Activated CD4-positive, CD25-positive, alpha-beta regulatory T cell (primary cell): ENCODE results near the gene CRYBG1.
"Not testable (repeated sequence)": the region's sequence is repeated elsewhere in the genome, so short reads cannot be mapped to it uniquely, and the experiment has no call there.

Experiments
- DNase-seq, 4 experiments: peaks; one replicate each; lab custom pipeline; 2025; lab: John Stamatoyannopoulos, UW

CRYBG1 gene

DNA sequence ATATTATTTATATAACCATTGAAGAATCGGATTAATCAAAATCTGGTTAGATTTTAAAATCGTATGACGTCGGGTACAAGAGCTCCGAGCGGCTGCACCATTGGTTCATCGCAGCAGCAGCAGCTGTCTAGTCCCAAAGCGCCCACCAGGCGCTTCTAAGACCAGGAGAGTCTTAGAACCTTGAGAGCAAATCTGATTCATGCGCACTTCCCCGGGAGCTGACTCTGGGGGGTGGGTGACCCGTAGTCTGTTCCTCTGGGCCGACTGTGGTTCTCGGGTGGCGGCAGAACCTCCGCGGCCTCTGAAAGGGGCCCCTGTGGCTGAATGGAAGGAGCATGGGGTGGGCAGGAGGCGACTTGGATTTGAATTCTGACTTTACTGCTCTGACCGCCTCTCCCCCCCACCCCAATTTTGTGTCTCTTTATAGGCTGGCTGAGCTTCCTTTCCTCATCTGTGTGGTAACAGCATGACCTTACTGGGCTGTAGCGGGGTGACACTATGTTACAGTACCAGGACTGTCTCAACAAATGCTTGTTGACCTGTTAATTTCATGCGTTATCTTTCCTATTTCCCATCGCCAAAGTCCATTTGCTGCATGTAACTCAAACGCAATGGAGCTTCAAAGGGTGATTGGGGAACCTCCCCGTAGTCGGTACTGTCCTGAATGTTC lies 149.0 kb downstream of the CRYBG1 start:
- DNase-seq, result no peak

DNA sequence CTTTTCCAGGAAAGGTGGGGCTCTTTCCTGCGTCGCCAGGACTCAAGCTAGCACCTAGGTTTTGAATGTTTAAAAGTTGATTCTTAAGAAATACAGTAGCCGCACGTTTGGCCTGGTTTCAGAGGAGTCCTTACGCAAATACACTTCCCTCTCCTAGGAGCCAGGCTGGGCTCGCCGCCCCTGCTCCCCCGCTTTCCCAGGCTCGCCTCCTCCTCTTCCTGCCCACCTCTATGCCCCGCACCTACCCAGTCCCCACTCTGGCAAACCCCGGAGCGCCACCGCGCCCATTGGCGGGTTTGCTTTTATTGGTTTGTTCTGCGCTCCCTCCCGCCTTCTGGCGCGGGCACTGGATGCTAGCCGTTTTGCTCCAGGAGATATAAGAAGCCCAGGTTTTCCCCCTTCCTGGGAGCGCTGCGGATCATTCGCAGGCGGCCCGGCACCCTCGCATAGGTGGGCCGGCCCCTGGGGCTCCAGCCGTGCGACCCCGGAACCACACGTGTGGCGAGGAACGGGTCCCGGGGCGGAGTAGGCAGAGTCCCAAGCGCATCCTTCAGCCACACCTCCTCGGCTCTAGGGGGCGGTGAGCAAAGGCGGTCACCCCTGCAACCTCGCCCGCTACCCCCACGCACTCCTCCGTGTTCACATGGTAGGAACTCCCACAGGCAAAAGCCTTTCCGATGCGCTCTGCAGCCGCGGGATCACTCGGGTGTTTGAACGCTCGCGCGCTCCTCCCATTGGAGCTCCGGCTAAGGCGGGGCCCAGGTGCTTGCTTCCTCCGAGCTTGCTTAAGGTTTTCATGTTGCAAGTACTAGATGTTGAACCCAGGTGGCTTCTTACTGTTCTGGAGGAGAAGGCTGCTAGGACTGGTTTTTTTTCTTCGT lies 149.8 kb downstream of the CRYBG1 start:
- peak; percentile 30 to 42 (median 32) for DNase-seq

DNA sequence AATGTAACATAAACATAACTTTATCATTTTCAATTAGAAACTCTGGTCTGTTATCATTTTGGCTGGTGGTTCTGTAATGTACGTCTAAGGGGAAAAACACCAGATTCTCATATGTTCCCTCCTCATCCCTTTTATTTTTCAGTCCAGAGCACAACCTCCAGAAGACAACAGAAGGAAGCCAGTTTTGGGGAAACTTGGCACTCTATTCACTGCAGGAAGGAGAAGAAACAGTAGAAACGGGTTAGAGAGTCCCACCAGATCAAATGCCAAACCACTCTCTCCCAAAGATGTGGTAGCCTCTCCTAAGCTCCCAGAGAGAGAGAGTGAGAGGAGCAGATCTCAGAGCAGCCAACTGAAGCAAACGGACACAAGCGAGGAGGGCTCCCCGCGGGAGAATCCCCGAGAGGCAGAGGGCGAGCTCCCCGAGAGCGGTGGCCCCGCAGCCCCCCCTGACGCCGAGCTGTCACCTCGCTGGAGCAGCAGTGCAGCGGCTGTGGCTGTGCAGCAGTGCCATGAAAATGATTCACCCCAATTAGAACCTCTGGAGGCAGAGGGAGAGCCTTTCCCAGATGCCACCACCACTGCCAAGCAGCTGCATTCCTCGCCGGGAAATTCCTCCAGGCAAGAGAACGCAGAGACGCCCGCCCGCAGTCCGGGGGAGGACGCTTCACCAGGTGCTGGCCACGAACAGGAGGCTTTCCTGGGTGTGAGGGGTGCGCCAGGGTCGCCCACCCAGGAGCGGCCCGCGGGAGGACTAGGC lies 151.0 kb downstream of the CRYBG1 start:
- peak in 1 of 4 experiments; percentile 7 for DNase-seq

DNA sequence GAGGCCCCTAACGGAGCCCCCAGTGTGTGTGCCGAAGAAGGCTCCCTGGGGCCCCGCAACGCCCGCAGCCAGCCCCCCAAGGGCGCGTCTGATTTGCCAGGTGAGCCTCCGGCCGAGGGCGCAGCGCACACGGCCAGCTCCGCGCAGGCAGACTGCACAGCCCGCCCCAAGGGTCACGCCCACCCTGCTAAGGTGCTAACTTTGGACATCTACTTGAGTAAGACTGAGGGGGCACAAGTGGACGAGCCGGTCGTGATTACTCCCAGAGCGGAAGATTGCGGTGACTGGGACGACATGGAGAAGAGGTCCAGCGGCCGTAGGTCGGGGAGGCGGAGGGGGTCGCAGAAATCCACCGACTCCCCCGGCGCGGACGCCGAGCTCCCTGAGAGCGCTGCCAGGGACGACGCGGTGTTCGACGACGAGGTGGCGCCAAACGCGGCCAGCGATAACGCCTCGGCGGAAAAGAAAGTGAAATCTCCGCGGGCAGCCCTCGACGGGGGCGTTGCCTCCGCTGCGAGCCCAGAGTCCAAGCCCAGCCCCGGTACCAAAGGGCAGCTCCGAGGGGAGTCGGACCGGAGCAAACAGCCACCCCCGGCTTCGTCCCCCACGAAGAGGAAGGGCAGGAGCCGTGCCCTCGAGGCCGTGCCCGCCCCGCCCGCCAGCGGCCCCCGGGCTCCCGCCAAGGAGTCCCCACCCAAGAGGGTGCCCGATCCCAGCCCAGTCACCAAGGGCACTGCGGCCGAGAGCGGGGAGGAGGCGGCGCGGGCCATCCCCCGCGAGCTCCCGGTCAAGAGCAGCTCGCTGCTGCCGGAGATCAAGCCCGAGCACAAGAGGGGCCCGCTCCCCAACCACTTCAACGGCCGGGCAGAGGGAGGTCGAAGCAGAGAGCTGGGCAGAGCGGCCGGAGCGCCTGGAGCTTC lies 151.8 kb downstream of the CRYBG1 start:
- peak; percentile 46 to 63 (median 58) for DNase-seq

GRCh38 chr6:106512968-106513574 lies 152.6 kb downstream of the CRYBG1 start:
- DNase-seq, result no peak

- DNase-seq, result no peak
Observed at GRCh38 chr6:106513808-106514582, 153.5 kb downstream of the CRYBG1 start.

GRCh38 chr6:106514583-106514885 lies 154.0 kb downstream of the CRYBG1 start:
- no peak for DNase-seq

GRCh38 chr6:106515582-106515981 lies 155.1 kb downstream of the CRYBG1 start:
- DNase-seq, result not testable (repeated sequence)

DNA sequence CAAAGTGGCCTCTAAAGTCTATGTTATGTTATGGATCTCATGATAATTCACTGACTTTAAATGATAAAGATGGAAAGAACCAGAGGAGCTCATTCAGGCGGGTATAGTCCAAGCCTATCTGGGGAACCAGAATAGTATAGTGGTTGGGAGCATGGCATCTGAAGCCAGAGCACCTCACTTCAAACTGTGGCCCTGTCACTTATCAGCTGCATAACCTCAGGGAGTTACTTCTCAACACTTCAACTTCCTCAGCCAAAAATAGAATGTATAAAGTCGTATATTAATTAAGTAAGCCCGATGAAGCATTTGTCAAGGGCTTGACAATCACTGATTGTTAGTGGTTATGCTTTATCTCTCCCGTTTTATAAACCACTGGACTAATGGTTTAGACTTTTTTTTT lies 156.1 kb downstream of the CRYBG1 start:
- no peak for DNase-seq

GRCh38 chr6:106517706-106518105 lies 157.2 kb downstream of the CRYBG1 start:
- DNase-seq, result no peak

DNA sequence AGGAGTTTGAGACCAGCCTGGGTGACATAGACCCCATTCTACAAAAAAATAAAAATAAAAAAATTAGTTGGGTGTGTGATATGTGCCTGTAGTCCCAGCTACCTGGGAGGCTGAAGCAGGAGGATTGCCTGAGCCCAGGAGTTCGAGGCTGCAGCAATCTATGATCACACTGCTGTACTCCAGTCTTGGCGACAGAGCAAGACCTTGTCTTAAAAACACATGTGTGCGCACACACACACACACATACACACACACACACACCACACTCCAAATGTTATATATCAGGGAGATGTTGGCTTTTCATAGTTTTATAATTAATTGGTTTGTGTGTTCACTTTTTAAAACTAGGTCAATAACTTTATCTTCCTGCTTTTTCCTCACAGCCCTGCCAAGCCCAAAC lies 158.2 kb downstream of the CRYBG1 start:
- DNase-seq, result no peak

DNA sequence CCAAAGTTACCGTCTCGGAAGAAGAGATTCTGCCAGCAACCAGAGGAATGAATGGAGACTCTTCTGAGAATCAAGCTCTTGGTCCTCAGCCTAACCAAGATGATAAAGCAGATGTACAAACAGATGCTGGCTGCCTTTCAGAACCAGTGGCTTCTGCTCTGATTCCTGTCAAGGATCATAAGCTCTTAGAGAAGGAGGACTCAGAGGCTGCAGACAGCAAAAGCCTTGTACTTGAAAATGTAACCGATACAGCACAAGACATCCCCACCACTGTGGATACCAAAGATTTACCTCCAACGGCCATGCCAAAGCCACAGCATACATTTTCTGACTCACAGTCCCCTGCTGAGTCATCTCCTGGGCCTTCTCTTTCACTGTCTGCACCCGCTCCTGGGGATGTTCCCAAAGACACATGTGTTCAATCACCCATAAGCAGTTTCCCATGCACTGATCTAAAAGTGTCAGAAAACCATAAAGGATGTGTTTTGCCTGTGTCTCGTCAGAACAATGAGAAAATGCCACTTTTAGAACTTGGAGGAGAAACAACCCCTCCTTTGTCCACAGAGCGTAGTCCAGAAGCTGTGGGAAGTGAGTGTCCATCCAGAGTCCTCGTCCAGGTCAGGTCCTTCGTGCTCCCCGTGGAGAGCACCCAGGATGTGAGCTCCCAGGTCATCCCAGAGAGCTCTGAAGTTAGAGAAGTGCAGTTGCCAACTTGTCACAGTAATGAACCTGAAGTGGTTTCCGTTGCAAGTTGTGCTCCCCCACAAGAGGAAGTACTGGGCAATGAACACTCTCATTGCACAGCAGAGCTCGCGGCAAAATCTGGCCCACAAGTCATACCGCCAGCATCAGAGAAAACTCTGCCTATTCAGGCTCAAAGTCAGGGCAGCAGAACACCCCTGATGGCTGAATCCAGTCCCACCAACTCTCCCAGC lies 159.2 kb downstream of the CRYBG1 start:
- peak; percentile 36 to 48 (median 44) for DNase-seq

- peak; percentile 23 to 46 (median 40) for DNase-seq
Observed at GRCh38 chr6:106520711-106521401, 160.3 kb downstream of the CRYBG1 start.

- no peak for DNase-seq
Observed at GRCh38 chr6:106522562-106523250, 162.2 kb downstream of the CRYBG1 start.

DNA sequence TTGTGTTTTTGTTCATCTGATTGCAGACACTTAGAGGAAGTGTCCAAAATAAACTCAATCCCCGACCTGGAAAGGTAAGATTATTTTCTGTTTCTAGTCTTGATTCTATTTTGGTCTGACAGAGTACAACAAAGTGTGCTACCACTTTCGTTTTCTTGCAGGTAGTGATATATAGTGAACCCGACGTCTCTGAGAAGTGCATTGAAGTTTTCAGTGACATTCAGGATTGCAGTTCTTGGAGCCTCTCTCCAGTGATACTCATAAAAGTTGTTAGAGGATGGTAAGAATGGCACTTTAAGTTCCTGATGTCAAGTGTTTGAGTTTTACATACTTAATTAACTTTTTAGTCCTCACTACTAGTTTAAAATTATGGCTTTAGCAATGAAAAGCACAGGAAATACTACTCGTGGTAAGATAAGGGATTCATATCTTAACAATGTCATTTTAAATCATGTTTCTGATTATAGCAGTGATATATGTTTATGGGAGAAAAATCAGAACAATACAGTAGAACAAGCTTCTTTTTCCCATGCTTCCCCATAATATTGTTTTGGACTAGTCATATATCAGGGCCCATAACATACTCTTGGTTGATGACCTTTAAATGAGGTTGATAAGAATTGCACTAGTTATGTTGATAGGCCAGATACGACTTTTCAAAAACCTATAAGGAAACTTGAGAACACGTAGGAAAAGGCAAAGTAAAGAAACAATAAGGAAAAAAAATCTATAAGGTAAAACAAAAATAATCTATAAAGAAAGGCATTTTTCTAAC lies 164.8 kb downstream of the CRYBG1 start:
- no peak for DNase-seq

GRCh38 chr6:106525882-106526275 lies 165.4 kb downstream of the CRYBG1 start:
- DNase-seq, result no peak

DNA sequence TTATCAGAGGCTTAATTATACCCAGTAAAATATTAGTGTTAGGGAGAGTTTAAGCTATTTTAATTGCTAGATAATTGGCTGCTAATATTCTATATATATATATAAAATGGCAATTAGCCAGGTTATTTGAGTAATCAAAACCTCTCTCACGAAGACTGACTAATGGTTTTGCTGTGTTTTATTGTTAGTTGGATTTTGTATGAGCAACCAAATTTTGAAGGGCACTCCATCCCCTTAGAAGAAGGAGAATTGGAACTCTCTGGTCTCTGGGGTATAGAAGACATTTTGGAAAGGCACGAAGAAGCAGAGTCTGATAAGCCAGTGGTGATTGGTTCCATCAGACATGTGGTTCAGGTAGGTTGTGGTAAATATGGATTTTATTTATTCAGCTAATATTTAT lies 166.6 kb downstream of the CRYBG1 start:
- DNase-seq, result no peak
